SU-DHL-6 (cell line): ENCODE data around the gene UNC5C.

Source experiments
- H2AFZ ChIP-seq: fragments of 200-600 bp; sonication (generic); 2 replicates; pipeline ENCODE4 v1.6.1; 2014; ENCODE audit warnings: low read depth, mild to moderate bottlenecking, moderate library complexity, mixed read lengths, antibody characterized with exemption, low read length; ENCODE audit not compliant: severe bottlenecking
- H3F3A ChIP-seq: fragments of 200-600 bp; shearing (Covaris generic); 2 replicates; pipeline ENCODE4 v1.6.0; 2016; ENCODE audit warnings: antibody characterized with exemption, mild to moderate bottlenecking; ENCODE audit not compliant: insufficient read depth
- H3K27ac ChIP-seq: fragments of 200-600 bp; sonication (generic); 2 replicates; pipeline ENCODE4 v1.5.1; 2016; ENCODE audit warnings: low read depth, mild to moderate bottlenecking, low read length, moderate library complexity, mixed read lengths
- H3K27me3 ChIP-seq: fragments of 200-600 bp; sonication (generic), shearing (Covaris generic); 2 replicates; pipeline ENCODE4 v1.6.0; 2014; ENCODE audit warnings: mild to moderate bottlenecking, low read length
- H3K36me3 ChIP-seq: fragments of 200-600 bp; sonication (generic); 2 replicates; pipeline ENCODE4 v1.6.1; 2014; ENCODE audit warnings: mild to moderate bottlenecking, low read length, mixed read lengths
- H3K4me2 ChIP-seq: fragments of 300-600, 200-600 bp; shearing (Covaris generic), sonication (generic); 2 replicates; pipeline ENCODE4 v1.6.0; 2014; ENCODE audit warnings: low read length, low read depth, mild to moderate bottlenecking; ENCODE audit not compliant: poor library complexity, severe bottlenecking
- H3K4me3 ChIP-seq: fragments of 200-600 bp; sonication (generic); 2 replicates; pipeline ENCODE4 v1.5.1; 2014; ENCODE audit warnings: antibody characterized with exemption, low read length, mild to moderate bottlenecking, mixed read lengths; ENCODE audit not compliant: insufficient read depth, poor library complexity, severe bottlenecking
- H3K79me2 ChIP-seq: fragments of 200-600 bp; sonication (generic); 2 replicates; pipeline ENCODE4 v1.6.1; 2014; ENCODE audit warnings: mild to moderate bottlenecking, low read length, moderate library complexity; ENCODE audit not compliant: insufficient read depth
- H3K9ac ChIP-seq: fragments of 200-600 bp; sonication (generic); 2 replicates; pipeline ENCODE4 v1.7.0; 2014; ENCODE audit warnings: mild to moderate bottlenecking, low read length
- H3K9me2 ChIP-seq: fragments of 200-600 bp; sonication (generic); replicated peaks from 2 replicates; pipeline ENCODE4 v1.6.1; 2014; ENCODE audit warnings: low read length; ENCODE audit not compliant: insufficient read depth
- H3K9me3 ChIP-seq: fragments of 200-600 bp; sonication (generic); 2 replicates; pipeline ENCODE4 v1.6.1; 2014; ENCODE audit warnings: low read length, mixed read lengths; ENCODE audit not compliant: insufficient read depth
- H4K20me1 ChIP-seq: fragments of 200-600 bp; sonication (generic); 2 replicates; pipeline ENCODE4 v1.6.1; 2014; ENCODE audit warnings: low read depth, mild to moderate bottlenecking, antibody characterized with exemption, low read length, moderate library complexity, mixed read lengths
- CTCF ChIP-seq: fragments of 200-600 bp; sonication (generic); IDR thresholded peaks from one replicate; pipeline ENCODE4 v1.5.1; 2017; ENCODE audit warnings: antibody characterized with exemption, mild to moderate bottlenecking, low read length, moderate library complexity; ENCODE audit not compliant: insufficient read depth, poor library complexity, severe bottlenecking
- EZH2phosphoT487 ChIP-seq: fragments of 200-600 bp; sonication (generic), shearing (Covaris generic); conservative IDR thresholded peaks from 2 replicates; pipeline ENCODE4 v1.6.1; 2018; ENCODE audit warnings: mild to moderate bottlenecking, antibody characterized with exemption, low read length, moderate library complexity, mixed read lengths

Gene UNC5C

DNA sequence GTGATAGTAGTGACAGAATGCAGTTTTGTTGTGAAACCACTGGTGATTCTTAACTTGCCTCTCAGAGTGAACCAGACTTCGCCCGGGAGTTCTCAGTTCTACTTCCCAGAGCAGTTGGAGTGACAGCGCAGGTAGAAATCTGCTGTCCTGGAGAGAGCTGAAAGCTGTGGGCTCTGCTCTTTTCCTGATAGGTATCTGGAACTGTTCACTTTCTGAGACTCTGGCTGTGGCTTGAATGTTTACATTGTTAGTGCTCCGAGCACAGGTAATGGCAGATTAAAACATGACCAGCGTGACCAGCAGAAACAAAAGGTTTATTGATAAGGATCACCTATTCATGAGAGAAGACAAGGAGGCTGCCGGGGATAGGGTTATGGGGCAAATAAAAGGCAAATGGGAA, 430.3 kb downstream of the UNC5C start:
- H3K4me2 ChIP-seq: no peak overlapping the region
- no peak overlapping the region for H2AFZ ChIP-seq
- no peaks in the 10 kb centered on the region for H3K79me2 ChIP-seq
- no peaks in the 10 kb centered on the region for H3K27me3 ChIP-seq
- H3K4me3 ChIP-seq: no peak overlapping the region
- H3K9me3 ChIP-seq: no peaks in the 10 kb centered on the region
- H3K36me3 ChIP-seq: no peaks in the 10 kb centered on the region
- H3K9ac ChIP-seq: no peak overlapping the region
- no peaks in the 10 kb centered on the region for H3F3A ChIP-seq
- no peaks in the 10 kb centered on the region for H4K20me1 ChIP-seq
- H3K9me2 ChIP-seq: no peaks in the 10 kb centered on the region
- TF ChIP-seq CTCF (no peak), EZH2phosphoT487 (no peak)
- no peak overlapping the region for H3K27ac ChIP-seq

DNA sequence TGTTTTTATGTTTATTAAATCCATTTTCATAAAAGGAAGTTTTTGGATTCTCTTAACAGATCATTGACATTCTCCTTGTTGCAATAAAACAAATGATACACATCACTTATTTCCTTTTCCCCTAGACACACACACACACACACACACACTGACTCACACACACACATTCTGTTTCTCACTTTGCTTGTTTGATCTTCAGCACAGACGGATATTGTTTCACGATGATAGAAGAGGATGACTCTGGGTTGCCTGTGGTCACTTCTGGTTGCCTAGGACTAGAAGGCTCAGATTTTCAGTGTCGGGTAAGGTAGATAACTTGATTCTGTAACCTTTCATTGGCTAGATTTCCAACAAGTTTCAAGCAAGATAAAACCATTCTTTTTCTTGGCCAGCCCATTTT, 434.3 kb downstream of the UNC5C start:
- Histone ChIP-seq H3K9ac (no peak overlapping the region), H3K9me3 (no peaks in the 10 kb centered on the region), H2AFZ (no peak overlapping the region), H3K27me3 (no peaks in the 10 kb centered on the region), H3K36me3 (no peaks in the 10 kb centered on the region), H3K79me2 (no peaks in the 10 kb centered on the region), H3F3A (no peaks in the 10 kb centered on the region), H3K9me2 (no peaks in the 10 kb centered on the region), H4K20me1 (no peaks in the 10 kb centered on the region), H3K27ac (no peak overlapping the region), H3K4me2 (no peak overlapping the region), H3K4me3 (no peak overlapping the region)
- TF ChIP-seq EZH2phosphoT487: no peak
- no peak for TF ChIP-seq CTCF
